K562 (cell line): ENCODE data around the gene CAPZA1. TPM values are rescaled to one million over a fixed set of nuclear protein-coding genes. Genes with fewer than 3 reads are reported as not detected.
A peak's percentile ranks its signal among the peaks of the same experiment; 100 is the strongest.

ENCODE experiments used
- ARNT ChIP-seq, 2 experiments: fragments of 450-650 bp; IDR thresholded peaks; 2 replicates each; pipeline ENCODE4 v1.6.1; 2016; ENCODE audit warnings: mild to moderate bottlenecking in 1 of 2
- BRF2 ChIP-seq: IDR thresholded peaks from 3 replicates; pipeline ENCODE4 v1.6.1; 2011; ENCODE audit warnings: borderline replicate concordance, mild to moderate bottlenecking; ENCODE audit not compliant: insufficient read length, insufficient read depth
- CHD4 ChIP-seq: fragments of 200-600 bp; sonication (generic); IDR thresholded peaks from 3 replicates; pipeline ENCODE4 v1.6.1; 2012; ENCODE audit warnings: low read depth, mild to moderate bottlenecking, mixed read lengths, low read length, inconsistent platforms; ENCODE audit not compliant: insufficient read depth, insufficient replicate concordance, poor library complexity, severe bottlenecking
- ETV1 ChIP-seq: fragments of 450-650 bp; conservative IDR thresholded peaks from 2 replicates; pipeline ENCODE4 v1.6.1; 2016; ENCODE audit warnings: missing genetic modification characterization, control low read depth, low read depth, missing compliant biosample characterization
- FOS ChIP-seq: IDR thresholded peaks from 3 replicates; pipeline ENCODE4 v1.6.1; 2011; ENCODE audit not compliant: insufficient read length; ENCODE audit errors: extremely low read depth
- HOXB6 ChIP-seq: fragments of 250-450 bp; sonication (Bioruptor Pico); IDR thresholded peaks from 2 replicates; pipeline ENCODE4 v1.5.1; 2022; ENCODE audit warnings: mild to moderate bottlenecking, borderline replicate concordance
- MEF2A ChIP-seq: IDR thresholded peaks from 2 replicates; pipeline ENCODE4 v1.6.1; 2011; ENCODE audit warnings: low read depth, mild to moderate bottlenecking, low read length, moderate library complexity; ENCODE audit not compliant: control insufficient read depth
- RFX1 ChIP-seq: fragments of 450-650 bp; IDR thresholded peaks from 2 replicates; pipeline ENCODE4 v1.6.1; 2016; ENCODE audit warnings: mild to moderate bottlenecking, moderate library complexity
- TGIF2 ChIP-seq: sonication (generic); formaldehyde crosslinking; IDR thresholded peaks from 2 replicates; pipeline ENCODE4 v1.8.1; 2022; ENCODE audit warnings: mild to moderate bottlenecking, missing genetic modification reagents, moderate library complexity
- ZC3H11A ChIP-seq: IDR thresholded peaks from 2 replicates; pipeline ENCODE4 v1.6.1; 2012; ENCODE audit warnings: low read depth, low read length, improper control_type of control experiment
- ZNF398 ChIP-seq: fragments of 250-450 bp; sonication (Bioruptor Pico); IDR thresholded peaks from 2 replicates; pipeline ENCODE4 v1.8.0; 2021; ENCODE audit warnings: moderate library complexity, mild to moderate bottlenecking, inconsistent platforms
- ZNF407 ChIP-seq: fragments of 450-650 bp; IDR thresholded peaks from 2 replicates; pipeline ENCODE4 v1.6.1; 2016; ENCODE audit warnings: low read depth
- polyA plus RNA-seq, 8 experiments: library from polyadenylated mRNA; depleted of rRNA in 4 of 8; stranded (reverse) in 5 of 8; unstranded in 3 of 8; fragments of >200 nt; fragmentation: Nextera tagmentation in 2 of 8; fragmentation: Illumina TruSeq in 1 of 8; extraction: Ambion mirVana in 2 of 8; extraction: Trizol in 1 of 8; gene quantifications; 2 replicates each; pipeline versions ENCODE4 v1.2.1 to v1.2.3, GENCODE V29; 2011 to 2014; ENCODE audit warnings: inconsistent platforms in 1 of 8, missing spikeins in 1 of 8
- total RNA-seq, 7 experiments: library from RNA; depleted of rRNA in 6 of 7; stranded (reverse); fragments of >200 nt in 6 of 7; fragmentation: Illumina TruSeq in 2 of 7; extraction: Trizol in 2 of 7; gene quantifications; 2 replicates each; pipeline versions ENCODE4 v1.2.1 to v1.2.3, GENCODE V29; 2011 to 2021; ENCODE audit warnings: low replicate concordance in 1 of 7
- TF ChIP-seq, protein P1 (sequence below): sonication (generic); formaldehyde crosslinking; IDR thresholded peaks from 2 replicates; pipeline ENCODE4 v1.8.1; 2023; ENCODE audit warnings: mild to moderate bottlenecking, missing genetic modification reagents, moderate library complexity

The CAPZA1 gene
- total and polyA plus RNA-seq, 9 of the 15 experiments (the other 6 are each of a cell fraction or from before 2014, with no cell fraction given), result 237 to 1,020 (median 306) TPM

DNA sequence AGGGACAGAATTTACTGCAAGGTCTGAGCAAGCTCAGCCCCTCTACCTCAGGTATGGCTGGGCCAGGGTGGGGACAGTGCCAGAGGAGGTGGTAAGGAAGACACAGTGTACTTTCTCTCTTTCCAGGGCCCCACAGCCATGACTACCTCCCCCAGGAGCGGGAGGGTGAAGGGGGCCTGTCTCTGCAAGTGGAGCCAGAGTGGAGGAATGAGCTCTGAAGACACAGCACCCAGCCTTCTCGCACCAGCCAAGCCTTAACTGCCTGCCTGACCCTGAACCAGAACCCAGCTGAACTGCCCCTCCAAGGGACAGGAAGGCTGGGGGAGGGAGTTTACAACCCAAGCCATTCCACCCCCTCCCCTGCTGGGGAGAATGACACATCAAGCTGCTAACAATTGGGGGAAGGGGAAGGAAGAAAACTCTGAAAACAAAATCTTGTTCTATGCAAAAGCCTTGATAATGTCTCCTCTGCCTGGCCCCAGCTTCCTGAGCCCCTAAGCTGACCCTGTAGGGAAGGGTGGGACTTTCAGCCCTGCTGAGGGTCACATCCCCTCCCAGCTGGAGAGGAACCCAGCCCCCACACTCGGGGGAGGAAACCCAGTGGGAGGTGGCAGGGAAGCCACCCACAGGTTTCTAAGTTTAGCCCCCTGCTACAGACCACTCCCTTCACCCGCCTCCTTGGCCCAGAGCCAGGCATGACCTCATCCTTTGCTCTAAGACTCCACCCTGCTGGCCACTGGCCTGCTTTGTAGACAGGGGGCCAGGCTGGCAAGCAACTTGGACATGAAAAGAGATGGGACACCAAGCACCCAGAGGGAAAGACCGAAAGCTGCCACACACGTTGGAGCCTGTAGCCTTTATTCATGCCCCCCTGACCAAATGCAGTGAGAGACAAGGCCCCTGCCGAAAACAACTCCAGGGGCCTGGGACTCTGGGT, 80.9 kb downstream of the CAPZA1 start (continued):
- TF ChIP-seq HOXB6 (CRISPR knock-in tag), result no peak
- TF ChIP-seq TGIF2 (CRISPR knock-in tag), result no peak
- TF ChIP-seq ARNT (IDR thresholded peaks at IDR 0.05), result peak; percentile 89 to 94; a peak in 3 of 4 replicates
- 0 out of 2 replicates have a peak, but pooled peaks have one; percentile 21 for TF ChIP-seq ZNF407
- no peak for TF ChIP-seq BRF2
- TF ChIP-seq ETV1 (tag), result peak; percentile 89
- TF ChIP-seq FOS, result no peak
- TF ChIP-seq ZNF398 (CRISPR knock-in tag), result no peak
- TF ChIP-seq, protein P1, sequence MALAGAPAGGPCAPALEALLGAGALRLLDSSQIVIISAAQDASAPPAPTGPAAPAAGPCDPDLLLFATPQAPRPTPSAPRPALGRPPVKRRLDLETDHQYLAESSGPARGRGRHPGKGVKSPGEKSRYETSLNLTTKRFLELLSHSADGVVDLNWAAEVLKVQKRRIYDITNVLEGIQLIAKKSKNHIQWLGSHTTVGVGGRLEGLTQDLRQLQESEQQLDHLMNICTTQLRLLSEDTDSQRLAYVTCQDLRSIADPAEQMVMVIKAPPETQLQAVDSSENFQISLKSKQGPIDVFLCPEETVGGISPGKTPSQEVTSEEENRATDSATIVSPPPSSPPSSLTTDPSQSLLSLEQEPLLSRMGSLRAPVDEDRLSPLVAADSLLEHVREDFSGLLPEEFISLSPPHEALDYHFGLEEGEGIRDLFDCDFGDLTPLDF, result no peak
- TF ChIP-seq MEF2A, result peak; percentile 97
- no peak for TF ChIP-seq ZC3H11A
- TF ChIP-seq RFX1, result no peak
- no peak for TF ChIP-seq CHD4
